Skeletal muscle satellite cell (primary cell): ENCODE results near the gene TNC.

ENCODE experiments used
- H3K27me3 ChIP-seq: 2 replicates; pipeline ENCODE4 v1.7.0; 2013; ENCODE audit warnings: low read length; ENCODE audit not compliant: control insufficient read depth, insufficient read depth
- H3K36me3 ChIP-seq: 2 replicates; pipeline ENCODE4 v1.7.0; 2013; ENCODE audit warnings: mild to moderate bottlenecking, control low read depth, low read length; ENCODE audit not compliant: insufficient read depth
- H3K4me1 ChIP-seq: 2 replicates; pipeline ENCODE4 v1.7.0; 2013; ENCODE audit warnings: low read length; ENCODE audit not compliant: control insufficient read depth, insufficient read depth
- H3K4me2 ChIP-seq: 2 replicates; pipeline ENCODE4 v1.7.0; 2013; ENCODE audit warnings: mild to moderate bottlenecking, low read length
- H3K4me3 ChIP-seq: 2 replicates; pipeline ENCODE4 v1.7.0; 2013; ENCODE audit warnings: low read length
- H3K9ac ChIP-seq: 2 replicates; pipeline ENCODE4 v1.7.0; 2013; ENCODE audit warnings: mild to moderate bottlenecking, low read depth, low read length, moderate library complexity
- H3K9me3 ChIP-seq: replicated peaks from 2 replicates; pipeline ENCODE4 v1.7.0; 2013; ENCODE audit warnings: mild to moderate bottlenecking, control low read depth, low read length

Gene TNC

DNA sequence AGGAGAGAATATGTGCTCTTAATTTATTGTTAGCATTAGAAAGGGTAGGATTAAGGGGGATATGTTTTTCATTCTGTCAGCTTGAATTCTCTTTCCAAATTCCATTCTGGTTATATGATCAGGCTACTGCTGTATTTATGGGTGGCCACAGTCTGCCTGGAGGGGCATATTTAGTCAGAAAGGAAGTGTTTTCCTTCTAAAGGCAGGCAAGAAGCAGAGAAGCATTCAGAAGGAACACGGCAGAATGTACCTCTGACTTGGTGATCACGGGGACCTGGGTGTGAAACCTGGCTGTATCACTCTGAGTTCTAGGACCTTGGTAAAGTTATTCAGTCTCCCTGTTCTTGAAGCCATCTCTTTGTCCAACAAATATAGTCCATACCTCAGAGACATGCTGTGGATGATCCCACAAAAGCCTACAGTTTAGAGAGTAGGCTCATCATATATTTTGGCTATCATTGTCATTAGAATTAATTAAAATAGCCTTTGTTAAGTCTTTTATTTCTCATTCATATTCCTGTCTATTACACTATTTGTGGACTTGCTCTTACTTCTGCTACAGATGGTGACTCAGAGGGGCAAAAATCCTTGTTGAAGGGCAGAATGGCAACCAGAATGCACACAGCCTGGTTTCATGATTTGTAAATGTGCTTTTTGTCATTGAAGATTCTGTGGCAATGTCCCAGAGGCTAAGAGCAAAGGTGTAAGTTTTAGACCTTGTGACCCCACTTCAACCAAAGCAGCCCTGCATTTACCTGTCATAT lies 2.7 kb downstream of the TNC start:
- H3K9ac ChIP-seq, result peak overlapping the region; percentile 46
- peak overlapping the region; percentile 54 for H3K4me2 ChIP-seq
- no peaks in the 10 kb centered on the region for H3K36me3 ChIP-seq
- H3K4me1 ChIP-seq, result peaks cover 47% of the 10 kb centered on the region
- peak overlapping the region; percentile 25 for H3K4me3 ChIP-seq
- no peaks in the 10 kb centered on the region for H3K27me3 ChIP-seq
- no peaks in the 10 kb centered on the region for H3K9me3 ChIP-seq

DNA sequence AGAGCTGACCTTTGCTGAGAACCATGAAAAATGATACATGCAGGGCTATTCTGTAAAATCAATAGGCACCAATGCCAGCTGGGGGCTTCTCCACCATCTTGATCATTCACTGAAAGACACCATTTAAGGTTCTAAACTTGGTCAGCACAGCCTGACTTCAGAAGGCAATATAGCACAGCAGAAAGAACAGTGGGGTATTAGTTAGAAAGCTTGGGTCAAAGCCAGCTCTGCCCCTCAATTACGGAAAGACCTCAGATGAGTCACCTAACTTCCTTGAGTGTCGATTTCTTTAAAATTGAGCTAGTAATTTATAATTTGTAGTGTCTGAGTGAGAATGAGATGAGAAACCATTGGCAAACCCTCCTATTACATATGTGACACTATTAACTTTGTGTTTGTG lies 3.4 kb downstream of the TNC start:
- Histone ChIP-seq H3K4me3 (no peak overlapping the region), H3K4me2 (peak overlapping the region; percentile 54), H3K9me3 (no peaks in the 10 kb centered on the region), H3K36me3 (no peaks in the 10 kb centered on the region), H3K4me1 (peaks cover 47% of the 10 kb centered on the region), H3K27me3 (no peaks in the 10 kb centered on the region), H3K9ac (peak overlapping the region; percentile 7)

DNA sequence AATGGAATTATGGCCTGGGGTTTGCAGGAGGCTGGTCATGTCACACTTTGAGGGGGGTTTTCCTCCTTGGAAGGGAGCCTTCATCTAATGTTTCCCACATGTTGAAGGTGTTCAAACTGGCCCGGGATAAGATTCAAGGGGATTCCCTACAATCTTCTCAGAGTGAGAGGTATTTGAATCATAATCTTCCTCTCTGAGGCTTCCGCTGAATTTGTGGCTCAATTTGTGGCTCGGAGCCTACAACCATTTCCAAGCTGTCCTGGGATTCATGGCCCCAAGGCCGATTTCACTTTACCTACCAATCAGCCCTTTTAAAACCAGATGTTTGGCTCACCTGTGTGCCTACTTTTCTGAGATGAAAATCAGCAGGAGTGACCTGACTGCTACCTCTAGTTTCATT lies 3.9 kb downstream of the TNC start:
- Histone ChIP-seq H3K36me3 (no peaks in the 10 kb centered on the region), H3K9ac (no peak overlapping the region), H3K4me3 (no peak overlapping the region), H3K27me3 (no peaks in the 10 kb centered on the region), H3K4me1 (peaks cover 43% of the 10 kb centered on the region), H3K9me3 (no peaks in the 10 kb centered on the region), H3K4me2 (no peak overlapping the region)

DNA sequence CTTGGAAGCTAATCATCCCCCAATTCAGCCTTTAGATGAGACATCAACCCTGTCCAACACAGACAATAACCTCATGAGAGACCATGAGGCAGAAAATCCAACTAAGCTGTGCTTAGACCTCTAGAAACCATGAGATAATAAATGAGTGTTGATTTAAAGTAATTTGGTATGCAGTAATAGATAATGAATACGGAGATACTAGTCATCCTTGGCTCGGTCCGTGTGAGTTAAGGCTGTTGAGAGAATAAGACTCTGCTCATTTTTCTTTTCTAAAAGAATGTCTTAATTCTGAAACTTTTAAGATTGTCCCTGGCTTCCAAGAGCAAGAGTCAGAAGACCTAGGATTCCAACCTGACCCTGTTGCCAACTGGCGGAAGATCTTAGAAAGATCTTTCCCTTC lies 6.1 kb downstream of the TNC start:
- no peak overlapping the region for H3K4me2 ChIP-seq
- peaks cover 36% of the 10 kb centered on the region for H3K4me1 ChIP-seq
- H3K9me3 ChIP-seq, result no peaks in the 10 kb centered on the region
- no peaks in the 10 kb centered on the region for H3K36me3 ChIP-seq
- no peak overlapping the region for H3K9ac ChIP-seq
- H3K4me3 ChIP-seq, result no peak overlapping the region
- no peaks in the 10 kb centered on the region for H3K27me3 ChIP-seq

DNA sequence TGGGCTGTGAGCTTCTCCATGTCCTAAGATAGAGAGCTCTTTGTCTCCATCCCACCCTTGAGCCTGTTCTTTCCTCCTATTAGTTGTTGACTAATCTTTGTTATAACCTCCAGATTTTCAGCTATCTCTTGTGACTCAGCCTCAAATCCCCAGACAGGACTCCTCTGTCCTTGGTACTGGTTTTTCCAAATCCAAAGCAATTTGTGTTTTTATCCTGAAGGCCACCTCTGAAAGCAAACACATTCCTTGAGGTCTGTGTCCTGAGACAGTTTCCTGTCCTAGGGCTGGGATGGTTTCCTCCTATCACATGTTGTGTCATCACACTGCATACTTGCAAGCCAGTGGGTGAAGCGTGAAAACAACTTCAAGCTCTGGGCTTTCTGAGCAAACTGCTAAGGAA lies 8.5 kb downstream of the TNC start:
- Histone ChIP-seq H3K36me3 (no peaks in the 10 kb centered on the region), H3K9me3 (no peaks in the 10 kb centered on the region), H3K9ac (no peak overlapping the region), H3K27me3 (no peaks in the 10 kb centered on the region), H3K4me2 (no peak overlapping the region), H3K4me3 (no peak overlapping the region), H3K4me1 (peaks cover 38% of the 10 kb centered on the region)

DNA sequence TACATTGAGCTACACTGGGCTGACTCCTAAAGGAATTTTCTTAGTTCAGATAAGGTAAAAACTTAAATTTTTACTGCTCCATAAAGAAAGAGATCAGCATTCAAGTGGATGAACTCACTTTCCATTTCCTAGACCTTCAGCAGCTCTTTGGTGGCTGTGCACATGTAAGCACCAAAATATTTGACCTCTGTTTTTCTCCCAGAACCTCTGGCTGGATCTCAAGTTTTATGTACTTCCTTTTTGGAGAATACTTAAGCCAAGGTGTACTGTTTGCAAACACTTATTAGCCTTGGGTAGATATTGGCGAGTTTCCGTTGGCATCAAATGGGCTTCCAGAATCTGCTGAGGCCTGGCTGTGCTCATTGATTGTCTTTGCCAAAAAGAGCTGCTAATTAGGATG lies 10.3 kb downstream of the TNC start:
- peaks cover 35% of the 10 kb centered on the region for H3K4me1 ChIP-seq
- no peak overlapping the region for H3K4me2 ChIP-seq
- no peaks in the 10 kb centered on the region for H3K36me3 ChIP-seq
- no peak overlapping the region for H3K4me3 ChIP-seq
- H3K9ac ChIP-seq, result no peak overlapping the region
- H3K9me3 ChIP-seq, result no peaks in the 10 kb centered on the region
- no peaks in the 10 kb centered on the region for H3K27me3 ChIP-seq

DNA sequence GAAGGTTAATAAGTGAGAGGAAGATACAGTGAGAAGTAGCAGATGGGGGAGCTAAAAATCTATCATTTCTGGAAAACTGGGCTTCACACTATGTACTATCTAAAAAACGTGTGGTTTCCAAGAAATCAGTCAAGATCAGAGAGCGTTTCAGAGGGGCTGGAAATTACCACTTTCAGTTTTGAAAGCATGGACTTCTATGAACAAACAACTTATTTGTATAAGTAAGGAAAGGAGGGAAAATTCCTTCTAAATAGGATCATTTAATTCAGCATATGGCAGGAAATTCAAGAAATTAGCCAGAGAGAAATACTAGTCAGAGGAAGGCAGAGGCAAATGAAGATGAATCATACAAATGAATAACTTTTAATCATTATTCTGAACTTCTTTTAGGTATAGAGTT lies 11.3 kb downstream of the TNC start:
- Histone ChIP-seq H3K9ac (no peak overlapping the region), H3K36me3 (no peaks in the 10 kb centered on the region), H3K4me3 (no peak overlapping the region)

DNA sequence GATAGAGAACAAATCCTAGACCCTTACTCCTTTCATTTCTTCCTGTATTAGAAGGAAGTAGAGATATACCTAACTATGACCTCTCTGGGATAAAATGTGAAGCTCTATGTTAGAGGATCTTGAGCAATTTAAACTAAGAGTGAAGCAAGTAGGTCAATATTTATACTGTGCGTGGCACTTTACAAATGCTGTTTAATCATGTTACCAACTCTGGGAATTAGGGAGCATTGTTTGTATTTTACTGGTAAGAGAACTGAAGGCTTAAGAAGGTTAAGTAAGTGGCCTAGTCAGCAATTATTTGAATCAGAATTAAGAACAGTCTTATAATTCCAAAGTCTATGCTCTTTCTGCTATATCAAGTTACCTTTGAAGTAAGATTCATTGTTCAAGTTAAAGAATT lies 12.0 kb downstream of the TNC start:
- Histone ChIP-seq H3K36me3 (no peaks in the 10 kb centered on the region), H3K9me3 (no peaks in the 10 kb centered on the region), H3K9ac (no peak overlapping the region), H3K27me3 (no peaks in the 10 kb centered on the region), H3K4me1 (peaks cover 35% of the 10 kb centered on the region), H3K4me3 (no peak overlapping the region), H3K4me2 (no peak overlapping the region)

More for the DNA sequence above, 11.3 kb downstream of the TNC start:
- peaks cover 35% of the 10 kb centered on the region for H3K4me1 ChIP-seq
- H3K27me3 ChIP-seq, result no peaks in the 10 kb centered on the region
- no peaks in the 10 kb centered on the region for H3K9me3 ChIP-seq
- peak overlapping the region; percentile 44 for H3K4me2 ChIP-seq

DNA sequence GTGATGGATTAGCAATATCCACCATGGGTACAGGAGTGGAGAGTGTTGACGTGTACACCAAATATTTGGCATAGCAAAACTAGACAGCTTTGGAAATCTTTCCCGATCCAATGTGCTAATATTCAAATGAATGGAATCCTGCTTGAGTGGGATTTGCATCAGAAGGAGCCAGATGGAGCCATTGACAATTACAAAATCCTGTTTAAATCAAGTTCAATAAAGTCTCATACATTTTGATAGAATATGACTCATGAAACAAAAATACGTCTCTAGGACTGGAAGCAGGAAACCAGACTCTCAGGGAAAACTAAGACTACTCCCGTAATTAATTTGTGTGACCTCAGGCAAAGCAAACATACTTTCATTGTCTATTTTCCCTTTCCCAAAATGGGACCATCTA lies 13.0 kb downstream of the TNC start:
- no peak overlapping the region for H3K9ac ChIP-seq
- H3K4me2 ChIP-seq, result peak overlapping the region; percentile 16
- H3K9me3 ChIP-seq, result no peaks in the 10 kb centered on the region
- H3K4me1 ChIP-seq, result peaks cover 35% of the 10 kb centered on the region
- H3K4me3 ChIP-seq, result no peak overlapping the region
- no peaks in the 10 kb centered on the region for H3K36me3 ChIP-seq
- no peaks in the 10 kb centered on the region for H3K27me3 ChIP-seq

DNA sequence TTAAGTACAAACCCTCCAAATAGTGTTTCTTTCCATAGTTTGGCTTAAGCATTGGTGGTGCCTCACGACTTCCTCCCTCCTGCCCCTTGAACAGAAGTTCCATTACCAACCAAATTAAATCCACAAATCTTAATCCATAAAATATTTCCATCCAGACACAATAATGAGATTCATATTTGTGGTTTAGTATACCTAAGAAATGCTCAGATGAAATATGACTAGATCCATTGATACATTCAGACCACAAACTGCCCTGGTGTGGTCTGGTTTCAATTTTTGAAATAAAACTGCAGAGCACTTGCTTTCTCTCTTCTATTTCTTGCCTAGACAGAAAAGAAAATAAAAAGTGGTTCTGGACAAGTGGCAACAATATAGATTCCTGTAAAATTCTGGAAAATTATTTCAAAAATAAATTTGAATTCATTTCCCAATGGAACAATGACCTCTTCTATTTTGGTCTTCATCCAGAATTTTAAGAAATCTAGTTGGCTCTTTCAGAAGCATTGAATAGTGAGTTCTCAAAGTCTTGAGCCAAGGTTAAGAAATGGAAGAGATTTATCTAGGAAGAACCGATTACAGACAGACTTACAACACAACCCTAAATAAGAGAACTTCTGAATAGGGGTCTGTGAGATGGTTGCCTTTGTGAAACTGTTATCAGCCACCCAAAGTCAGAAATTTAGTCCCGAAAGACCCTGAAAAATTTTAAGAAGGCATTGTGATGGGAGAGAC lies 14.0 kb downstream of the TNC start:
- Histone ChIP-seq H3K4me1 (peaks cover 35% of the 10 kb centered on the region), H3K4me3 (no peak overlapping the region), H3K9ac (no peak overlapping the region), H3K9me3 (no peaks in the 10 kb centered on the region), H3K4me2 (no peak overlapping the region), H3K36me3 (no peaks in the 10 kb centered on the region), H3K27me3 (no peaks in the 10 kb centered on the region)

DNA sequence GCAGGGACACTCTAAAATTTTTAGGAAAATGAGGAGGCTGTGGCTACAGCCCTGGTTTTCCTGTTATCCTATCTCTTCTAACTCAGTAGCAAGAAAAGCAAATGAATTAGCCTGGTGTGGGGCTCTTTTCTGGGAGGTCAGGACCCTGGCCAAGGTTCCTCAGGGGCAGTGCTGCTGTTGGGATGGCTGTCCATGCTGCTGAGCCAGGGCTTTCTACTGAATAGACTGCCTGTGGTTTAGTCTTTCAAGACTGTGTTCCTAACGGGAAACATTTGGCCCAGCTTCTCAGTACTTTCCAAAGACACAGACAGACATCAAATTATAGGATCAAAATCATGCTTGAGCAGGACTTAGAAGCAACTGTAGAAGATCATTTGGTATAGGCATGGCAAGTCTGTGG lies 18.1 kb downstream of the TNC start:
- Histone ChIP-seq H3K27me3 (no peaks in the 10 kb centered on the region), H3K4me2 (no peak overlapping the region), H3K9ac (no peak overlapping the region), H3K9me3 (no peaks in the 10 kb centered on the region), H3K4me1 (peaks cover 4% of the 10 kb centered on the region), H3K36me3 (no peaks in the 10 kb centered on the region), H3K4me3 (no peak overlapping the region)
